ENCODE measurements around the gene IPO13.

IPO13 gene

DNA sequence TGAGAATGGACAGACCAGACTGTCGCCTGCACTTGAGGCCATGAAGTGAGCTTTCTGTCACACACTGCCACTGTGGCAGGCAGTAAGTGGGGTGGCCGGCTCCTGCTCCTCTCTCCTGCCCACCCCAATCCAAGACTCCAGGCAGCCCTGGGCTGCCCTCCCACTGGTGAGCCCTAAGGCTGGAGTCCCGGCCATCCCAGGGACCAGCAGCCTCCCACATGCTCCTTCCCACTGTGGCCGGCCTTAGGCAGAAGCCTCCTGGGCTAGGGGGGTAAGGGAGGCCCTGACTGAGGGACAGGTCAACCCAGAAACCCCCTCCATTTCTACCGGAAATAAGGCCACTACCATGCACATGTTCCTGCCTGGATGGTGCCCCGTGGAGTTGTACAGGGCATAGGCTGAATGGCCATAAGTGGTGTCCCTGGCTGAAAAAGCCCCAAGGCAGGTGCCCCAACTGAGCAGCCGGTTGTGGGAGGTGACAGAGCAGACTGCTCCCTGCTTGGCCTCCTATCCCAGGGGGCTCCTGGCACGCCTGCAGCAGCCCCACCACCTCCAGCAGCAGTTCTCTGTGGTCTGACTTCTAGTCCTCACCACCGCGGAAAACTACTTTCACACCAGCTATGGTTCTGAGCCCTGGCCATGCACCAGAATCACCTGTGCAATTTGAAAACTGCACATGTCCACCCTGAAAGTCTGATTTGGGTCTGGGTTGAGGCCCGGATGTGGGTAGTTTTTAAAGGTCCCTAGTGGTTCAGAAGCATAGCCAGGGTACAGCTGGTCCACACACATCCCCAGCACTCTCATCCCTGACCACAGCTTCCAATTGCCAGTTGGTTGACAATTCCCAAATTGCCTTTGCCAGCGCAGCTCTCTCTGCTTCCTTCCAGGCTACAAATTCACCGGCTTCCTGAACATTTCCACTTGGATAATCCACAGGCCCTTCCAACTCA, 14.8 kb upstream of the IPO13 start:
- DNase-seq: no peak

DNA sequence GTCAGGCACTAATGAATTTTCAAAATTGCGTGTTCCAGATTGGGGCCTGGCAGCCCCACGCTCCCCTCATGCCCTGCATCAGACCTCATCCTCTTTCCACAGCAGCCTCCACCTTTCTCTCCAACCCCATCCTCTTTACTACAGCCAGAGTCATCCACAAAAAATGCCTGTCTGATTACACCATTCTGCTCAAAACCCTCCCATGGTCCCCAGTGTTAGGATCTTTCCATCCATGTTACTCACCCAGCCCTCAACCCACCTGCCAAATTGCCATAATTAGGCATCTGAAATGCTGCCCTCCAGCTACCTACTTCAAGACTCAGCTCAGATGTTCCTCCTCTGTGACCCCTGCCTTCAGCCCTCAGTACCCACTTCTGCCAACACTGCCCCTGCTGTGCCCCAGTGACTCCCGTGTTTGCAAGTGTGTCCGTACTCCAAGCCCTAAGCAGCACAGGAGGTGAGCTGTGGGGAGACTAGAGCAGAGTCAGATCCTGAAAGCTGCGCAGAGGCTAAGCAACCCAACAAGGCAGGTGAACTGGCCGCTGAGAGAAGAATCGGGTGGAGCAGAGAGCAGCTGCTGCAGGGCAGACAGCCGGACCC, 13.9 kb upstream of the IPO13 start:
- no peak for DNase-seq

DNA sequence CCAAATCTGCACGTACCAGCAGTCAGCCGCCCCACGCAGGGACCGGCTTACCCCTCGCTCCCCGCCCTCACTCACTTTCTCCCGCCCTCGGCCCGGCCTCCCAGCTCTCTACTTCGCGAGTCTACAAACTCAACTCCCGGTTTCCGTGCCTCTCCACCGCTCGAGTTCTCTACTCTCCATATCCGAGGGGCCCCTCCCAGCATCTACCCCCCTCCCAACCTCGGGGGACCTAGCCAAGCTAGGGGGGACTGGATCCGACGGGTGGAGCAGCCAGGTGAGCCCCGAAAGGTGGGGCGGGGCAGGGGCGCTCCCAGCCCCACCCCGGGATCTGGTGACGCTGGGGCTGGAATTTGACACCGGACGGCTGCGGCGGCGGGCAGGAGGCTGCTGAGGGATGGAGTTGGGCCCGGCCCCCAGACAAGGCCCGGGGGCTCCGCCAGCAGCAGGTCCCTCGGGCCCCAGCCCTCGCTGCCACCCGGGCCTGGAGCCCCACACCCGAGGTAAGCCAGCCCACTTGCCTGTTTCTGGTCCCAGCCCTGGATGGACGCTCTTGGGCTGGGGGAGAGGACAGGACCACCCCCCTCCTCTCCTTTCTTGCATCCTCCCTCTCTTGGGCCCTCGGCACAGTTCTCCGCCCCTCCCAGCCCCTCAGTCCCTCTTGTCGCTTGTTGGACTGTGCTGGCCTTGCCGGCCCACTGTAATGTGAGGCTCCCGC, 13.2 kb upstream of the IPO13 start, which contains the start of gene ARTN:
ARTN (plus strand) TSS at position 416 of the 715 bp plus-strand sequence. CDS start 1,856 bp downstream, outside the sequence.
- no peak for DNase-seq

DNA sequence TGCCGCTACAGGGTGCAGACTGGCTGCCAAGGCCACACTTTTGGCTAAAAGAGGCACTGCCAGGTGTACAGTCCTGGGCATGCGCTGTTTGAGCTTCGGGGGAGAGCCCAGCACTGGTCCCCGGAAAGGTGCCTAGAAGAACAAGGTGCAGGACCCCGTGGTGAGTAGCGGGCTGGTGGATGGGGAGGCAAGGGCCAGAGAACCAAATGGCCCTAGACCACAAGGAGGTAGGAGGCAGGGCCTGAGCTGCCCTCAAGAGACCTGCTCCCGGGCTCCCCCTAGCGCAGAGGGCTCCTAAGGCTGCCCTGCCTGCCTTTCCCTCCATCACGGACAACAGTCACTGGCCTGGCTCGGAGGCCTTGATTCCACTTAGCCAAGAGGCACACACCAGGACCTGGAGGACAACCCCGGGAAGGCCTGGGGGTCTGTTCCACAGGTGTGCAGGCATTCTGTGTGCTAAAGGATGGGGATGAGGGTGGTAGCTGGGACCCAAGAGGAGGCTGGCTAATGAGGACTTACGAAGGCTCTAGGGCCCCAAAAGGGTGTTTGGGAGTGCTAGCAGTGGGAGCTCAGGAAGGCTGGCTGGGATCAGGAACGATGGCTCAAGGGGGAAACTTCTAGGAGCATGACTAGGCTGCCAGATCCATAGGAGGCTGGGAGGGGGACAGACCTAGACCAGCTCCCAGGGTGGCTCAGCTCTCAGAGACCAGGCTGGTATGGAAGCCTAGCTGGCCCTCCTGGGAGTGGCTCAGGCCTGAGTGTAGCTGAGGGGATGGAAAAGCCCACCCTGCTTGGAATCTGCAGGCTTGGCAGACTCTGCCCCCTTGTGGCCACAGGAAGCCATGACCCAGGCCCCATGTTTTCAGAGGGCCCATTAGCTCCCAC, 12.4 kb upstream of the IPO13 start:
- DNase-seq: peak; percentile 17 to 42

DNA sequence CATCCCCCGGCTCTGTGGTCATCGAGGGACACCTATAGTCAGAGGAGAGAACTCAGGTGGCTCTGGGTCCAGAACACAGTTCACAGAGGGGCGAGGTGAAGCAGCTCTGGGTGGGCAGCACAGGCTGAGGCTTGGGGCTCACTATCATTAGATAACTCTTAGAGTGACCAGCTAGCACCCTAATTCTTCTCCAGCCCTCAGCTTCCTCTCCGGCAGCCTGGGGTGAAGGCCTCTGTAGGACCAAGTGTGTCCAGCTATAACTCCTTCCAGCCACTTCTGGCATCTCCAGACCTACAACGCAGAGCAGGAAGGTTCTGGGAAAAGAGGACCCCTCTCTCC, 11.8 kb upstream of the IPO13 start:
- DNase-seq: no peak

DNA sequence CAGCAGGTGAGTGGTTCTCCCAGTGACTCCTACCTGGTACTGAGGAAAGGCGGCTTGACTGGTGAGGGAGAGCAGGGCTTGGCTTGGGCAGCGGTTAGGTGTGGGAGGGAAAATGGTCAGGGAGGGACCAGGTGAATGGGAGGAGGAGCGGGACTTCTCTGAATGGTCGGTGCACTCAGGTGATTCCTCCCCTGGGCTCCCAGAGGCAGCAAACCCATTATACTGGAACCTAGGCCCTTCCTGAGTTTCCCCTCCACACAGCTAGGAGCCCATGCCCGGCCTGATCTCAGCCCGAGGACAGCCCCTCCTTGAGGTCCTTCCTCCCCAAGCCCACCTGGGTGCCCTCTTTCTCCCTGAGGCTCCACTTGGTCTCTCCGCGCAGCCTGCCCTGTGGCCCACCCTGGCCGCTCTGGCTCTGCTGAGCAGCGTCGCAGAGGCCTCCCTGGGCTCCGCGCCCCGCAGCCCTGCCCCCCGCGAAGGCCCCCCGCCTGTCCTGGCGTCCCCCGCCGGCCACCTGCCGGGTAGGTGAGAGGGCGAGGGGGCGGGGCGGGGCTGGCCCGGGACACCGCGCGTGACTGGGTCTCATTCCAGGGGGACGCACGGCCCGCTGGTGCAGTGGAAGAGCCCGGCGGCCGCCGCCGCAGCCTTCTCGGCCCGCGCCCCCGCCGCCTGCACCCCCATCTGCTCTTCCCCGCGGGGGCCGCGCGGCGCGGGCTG, 10.9 kb upstream of the IPO13 start:
- DNase-seq: no peak

DNA sequence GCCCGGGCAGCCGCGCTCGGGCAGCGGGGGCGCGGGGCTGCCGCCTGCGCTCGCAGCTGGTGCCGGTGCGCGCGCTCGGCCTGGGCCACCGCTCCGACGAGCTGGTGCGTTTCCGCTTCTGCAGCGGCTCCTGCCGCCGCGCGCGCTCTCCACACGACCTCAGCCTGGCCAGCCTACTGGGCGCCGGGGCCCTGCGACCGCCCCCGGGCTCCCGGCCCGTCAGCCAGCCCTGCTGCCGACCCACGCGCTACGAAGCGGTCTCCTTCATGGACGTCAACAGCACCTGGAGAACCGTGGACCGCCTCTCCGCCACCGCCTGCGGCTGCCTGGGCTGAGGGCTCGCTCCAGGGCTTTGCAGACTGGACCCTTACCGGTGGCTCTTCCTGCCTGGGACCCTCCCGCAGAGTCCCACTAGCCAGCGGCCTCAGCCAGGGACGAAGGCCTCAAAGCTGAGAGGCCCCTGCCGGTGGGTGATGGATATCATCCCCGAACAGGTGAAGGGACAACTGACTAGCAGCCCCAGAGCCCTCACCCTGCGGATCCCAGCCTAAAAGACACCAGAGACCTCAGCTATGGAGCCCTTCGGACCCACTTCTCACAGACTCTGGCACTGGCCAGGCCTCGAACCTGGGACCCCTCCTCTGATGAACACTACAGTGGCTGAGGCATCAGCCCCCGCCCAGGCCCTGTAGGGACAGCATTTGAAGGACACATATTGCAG, 10.2 kb upstream of the IPO13 start:
- DNase-seq: no peak

DNA sequence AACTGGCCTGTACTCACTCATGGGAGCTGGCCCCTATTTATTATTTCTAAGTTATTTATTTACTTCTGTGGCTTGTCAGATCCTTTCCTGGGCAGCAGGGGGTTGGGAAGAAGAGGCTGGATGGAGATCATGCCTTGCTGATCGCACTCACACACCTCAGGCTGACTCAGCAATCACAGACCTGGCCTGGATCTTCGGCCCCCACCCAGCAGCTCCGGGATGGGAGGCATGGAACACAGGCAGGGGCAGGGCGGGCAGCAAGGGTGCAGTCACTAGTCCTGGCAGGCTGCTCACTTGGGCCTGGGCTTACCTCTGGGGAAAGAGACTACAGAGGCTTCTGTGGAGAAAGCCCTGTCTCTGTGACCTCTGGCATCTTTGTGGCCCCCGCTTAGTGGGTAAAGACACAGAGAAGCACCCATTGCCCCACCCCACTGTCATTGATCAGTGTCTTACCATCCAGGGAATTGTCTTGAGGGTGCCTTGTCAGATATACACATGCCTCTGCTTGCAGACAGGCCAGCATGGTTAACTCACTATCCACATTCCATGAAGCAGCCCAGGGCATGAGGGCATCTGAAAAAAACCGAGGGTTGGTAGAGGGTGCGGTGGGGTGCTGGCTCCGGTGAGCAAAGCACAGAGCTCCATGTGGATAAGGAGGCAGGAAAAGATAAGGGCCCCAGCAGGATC, 9.4 kb upstream of the IPO13 start:
- no peak for DNase-seq

DNA sequence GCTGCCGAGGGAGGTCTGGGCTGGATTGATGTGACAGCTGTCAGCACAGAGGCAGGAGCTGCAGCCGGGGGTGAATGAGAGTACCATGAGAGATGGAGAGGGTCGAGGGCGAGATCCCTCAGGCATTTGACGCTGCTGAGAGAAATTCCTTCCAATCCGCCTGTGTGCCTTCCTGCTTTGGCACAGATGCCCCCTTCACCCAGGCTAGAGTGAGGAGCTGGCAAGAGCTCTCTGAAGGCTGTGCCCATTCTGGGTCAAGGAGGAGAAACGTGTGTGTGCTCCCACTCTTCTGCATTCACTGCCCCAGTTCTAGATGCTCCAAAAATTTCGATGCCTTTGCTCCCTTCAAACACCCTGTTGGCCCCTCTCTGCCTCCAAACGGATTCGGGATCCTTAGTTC, 8.4 kb upstream of the IPO13 start:
- DNase-seq: no peak

DNA sequence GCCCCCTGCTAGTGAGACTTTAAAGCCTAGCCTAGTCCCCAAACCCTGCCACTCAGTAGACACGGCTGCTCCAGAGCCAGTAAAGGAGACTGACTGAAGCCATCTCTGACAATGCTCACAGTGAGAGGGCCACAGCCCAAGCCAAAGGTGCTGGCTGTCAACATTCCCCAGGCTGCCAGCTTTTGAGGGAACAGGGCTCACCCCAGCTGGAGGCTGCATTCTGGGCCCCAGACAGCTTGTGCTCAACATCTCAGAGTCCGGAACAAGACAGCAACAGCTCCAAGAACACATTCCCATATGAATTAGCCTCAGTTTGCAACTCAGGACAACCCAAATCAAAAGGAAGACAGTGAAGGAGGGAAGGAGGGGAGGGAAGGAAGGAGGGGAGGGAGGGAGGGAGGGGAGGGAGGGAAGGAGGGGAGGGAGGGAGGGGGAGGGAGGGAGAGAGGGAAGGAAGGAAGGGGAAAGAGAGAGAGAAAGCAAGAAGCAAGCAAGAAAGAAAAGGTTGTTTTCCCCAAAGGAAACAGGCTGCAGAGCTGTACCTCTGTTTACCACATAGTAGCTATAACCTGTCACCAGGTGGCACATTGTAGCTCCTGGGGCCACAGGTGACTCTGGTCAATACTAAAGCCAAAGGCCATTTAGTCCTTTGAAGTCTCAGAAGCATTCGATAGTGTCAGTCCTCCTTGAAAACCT, 7.7 kb upstream of the IPO13 start:
- DNase-seq: no peak

DNA sequence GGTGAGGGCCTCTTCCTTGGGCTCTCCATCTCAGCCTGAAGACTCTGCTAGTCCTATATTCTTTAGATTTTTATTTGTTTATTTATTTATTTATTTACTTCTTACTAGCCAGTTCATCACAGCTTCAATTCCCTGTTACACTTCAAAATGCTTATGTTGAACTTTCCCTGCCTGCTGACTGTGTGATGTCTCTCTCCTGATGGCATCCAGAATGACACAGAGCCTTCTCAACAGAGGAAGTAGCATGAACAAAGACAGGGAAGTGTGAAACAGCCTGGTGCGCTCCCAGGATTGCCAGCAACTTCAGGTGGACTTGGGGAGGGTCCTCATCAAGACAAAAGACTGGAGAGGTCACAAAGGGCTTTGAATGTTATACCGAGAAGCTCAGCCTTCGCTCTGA, 4.3 kb upstream of the IPO13 start:
- no peak for DNase-seq

DNA sequence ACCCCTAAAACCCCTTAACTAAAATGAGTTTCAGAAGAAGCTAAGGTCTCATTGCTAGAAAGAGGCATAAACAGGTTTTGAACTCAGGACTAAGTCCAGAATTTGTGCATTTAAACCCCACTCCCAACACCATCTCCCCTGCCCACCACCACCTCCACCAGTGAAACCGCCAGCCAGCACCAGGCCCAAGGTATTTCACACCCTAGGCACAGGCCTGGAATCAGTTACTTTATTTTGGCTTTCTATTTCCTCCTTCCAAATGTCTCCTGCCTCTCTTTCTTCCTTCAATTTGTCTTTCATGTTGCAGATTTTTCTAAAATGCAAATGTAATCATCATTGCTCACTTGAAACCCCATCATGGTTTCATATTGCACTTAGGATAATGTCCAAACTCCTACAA, 1.9 kb upstream of the IPO13 start:
- no peak for DNase-seq

DNA sequence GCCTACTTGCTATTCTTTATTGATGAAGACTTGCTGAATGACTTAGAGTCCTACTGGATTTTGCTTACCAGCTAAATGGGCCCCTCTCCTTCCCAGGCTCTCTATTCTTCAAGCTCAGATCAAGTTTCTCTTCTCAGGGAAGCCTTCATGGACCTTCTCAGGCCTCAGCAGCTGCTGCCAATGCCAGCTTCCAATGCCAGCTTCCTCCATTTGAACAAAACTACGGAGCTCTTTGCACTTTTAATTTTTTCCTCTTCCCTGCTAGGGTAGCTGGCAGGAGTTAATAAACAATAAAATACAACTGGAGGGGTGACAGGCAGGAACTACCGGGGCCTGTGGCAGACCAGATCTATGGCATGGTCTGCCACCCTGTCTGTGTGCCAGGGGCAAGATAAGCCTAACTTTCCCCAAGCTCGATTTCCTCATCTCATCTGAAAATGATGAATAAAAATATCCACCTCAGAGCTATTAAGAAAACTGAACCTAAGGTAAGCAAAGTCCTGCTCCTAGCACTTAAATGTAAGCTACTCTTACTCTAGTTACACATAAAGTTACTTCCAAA, 995 bp upstream of the IPO13 start:
- no peak for DNase-seq

DNA sequence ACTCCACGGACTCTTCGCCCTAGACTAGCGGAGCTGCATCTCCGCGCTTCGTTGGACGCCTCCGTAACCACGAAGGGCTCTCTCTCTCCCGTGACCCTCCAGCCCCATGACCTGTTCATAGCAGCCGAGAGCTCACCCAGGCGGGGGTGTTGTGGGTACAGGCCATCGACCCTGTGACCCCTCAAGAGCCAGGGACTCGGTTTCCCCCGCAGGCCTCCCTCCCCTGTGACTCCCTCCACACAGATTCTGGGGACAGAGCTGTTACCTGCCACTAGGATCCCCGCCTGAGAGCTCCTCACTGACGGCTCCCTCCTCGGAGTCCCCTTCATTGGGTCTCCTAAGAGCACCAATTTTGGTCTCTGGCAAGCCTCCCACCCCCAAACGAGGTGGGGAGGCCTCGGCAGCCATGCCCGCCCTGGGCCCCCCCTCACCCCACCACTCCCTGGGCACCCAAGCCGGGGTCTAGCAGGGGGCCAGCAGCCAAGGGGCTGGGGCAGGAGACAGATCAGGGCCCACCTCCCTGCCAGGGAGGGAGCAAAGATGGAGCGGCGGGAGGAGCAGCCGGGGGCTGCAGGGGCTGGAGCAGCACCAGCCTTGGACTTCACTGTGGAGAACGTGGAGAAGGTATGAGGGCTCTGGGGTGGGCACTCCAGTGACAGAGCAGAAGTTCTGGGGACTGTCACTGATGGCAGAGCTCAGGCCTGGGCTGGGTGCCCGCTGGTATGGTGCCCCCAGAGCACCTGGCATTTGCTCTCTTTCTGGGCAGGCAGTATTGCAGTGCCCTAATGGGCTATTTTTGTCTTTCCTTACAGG, 517 bp downstream of the IPO13 start:
- no peak for DNase-seq

DNA sequence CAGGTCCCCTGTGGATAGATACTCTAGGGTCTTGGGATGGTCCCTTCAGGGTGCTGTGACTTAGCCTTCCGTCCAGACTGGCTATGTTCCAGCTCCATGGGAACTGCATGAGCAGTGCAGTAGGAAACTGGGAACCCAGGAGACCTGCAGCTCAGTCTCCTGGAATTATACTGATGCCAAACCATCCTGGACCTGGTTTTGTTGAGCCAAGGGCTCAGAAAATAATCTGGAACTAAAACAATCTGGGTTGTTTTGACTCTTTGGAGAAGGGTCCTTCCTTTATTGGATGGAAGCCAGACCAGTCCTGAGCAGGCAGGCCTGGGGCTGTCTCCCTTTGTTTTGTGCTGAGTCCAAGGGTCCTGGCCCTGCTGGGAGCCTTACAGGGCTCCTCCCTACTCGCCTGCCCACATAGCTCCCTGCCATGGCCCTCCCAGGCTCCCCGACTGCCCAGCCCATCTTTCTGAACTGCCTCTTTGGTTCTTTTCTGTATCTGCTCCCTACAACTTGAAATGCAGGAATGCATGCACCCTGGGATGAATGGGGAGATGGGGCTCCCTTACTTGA, 1.2 kb downstream of the IPO13 start:
- no peak for DNase-seq

DNA sequence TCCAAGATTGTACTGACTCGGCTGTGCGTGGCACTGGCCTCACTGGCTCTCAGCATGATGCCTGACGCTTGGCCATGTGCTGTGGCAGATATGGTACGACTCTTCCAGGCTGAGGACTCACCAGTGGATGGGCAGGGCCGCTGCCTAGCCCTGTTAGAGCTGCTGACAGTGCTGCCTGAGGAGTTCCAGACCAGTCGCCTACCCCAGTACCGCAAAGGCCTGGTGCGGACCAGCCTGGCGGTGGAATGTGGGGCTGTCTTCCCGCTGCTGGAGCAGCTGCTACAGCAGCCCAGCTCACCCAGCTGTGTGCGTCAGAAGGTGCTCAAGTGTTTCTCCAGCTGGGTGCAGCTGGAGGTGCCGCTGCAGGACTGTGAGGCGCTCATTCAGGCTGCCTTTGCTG, 2.9 kb downstream of the IPO13 start:
- DNase-seq: no peak

DNA sequence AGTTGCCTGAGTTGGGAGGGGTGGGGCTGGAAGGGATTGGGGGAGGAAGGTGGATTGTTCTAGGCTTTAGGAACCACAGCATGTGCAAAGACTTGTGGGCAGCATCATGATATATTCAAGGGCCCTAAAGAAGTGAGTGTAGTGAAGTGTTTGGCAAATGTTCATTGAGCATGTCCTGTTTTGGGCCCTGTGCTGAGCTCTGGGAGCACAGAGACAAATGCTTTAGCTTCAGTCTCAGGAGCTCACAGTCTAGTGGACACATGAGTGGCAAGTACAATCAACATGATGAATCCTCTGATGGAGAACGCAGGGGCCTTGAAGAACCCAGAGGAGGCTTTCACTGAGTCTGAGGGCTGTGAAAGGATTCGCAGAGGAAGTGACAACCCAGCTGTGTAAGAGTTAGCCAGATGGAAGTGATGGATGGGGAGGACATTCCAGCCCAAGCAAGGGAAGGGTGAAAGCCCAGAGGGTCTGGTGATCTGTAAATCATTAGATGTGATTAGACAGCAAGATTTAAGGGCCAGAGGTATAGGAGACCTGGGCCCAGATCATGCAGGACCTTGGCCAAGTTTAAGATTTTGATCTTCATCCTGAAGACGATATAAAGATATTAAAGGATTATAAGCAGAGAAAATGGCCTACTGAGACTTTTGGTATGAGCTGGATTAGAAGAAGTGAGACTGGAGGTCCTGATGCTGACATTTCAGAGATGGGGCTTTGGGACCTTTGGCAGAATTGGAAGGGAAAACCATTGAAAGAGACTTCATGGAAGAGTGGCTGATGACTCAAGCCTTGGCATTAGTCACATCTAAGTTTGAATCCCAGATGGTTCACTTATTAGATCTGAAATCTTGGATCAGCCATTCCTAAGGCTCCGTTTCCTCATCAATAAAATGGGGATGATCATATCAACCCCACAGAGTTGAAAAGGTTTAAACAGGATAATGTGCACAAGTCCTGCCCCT, 4.6 kb downstream of the IPO13 start:
- no peak for DNase-seq

All from hippocampal formation (tissue), 2 donors.